ENCODE measurements around the gene SIRT7. TPM values are rescaled to one million over a fixed set of nuclear protein-coding genes. Genes with fewer than 3 reads are reported as not detected.

SIRT7 gene
- polyA plus RNA-seq, 1 donor from 2014 or later: 31.6 TPM

- Mint-ChIP-seq H3K36me3 (peaks cover 9% of the 10 kb centered on the region), H3K4me3 (peak within 1 kb of the TSS in 2 of 4 donors; percentile 27 to 39), H3K27me3 (peaks cover 13% of the 10 kb centered on the region), H3K4me1 (peaks cover 3 to 8% (median 5%) of the 10 kb centered on the region in 3 donors), H3K27ac (no peak within 1 kb of the TSS), H3K9me3 (no peaks in the 10 kb centered on the region)
Measured at GRCh38 chr17:81902023-81902652, 15.8 kb downstream of the SIRT7 start, which contains the start of gene NPB. Gene NPB, plus strand, starts transcription at chr17:81902238. Its CDS starts 40 bp downstream, at chr17:81902278.

GRCh38 chr17:81901167-81902022 lies 16.6 kb downstream of the SIRT7 start:
- H3K36me3 Mint-ChIP-seq: peaks cover 9% of the 10 kb centered on the region
- H3K27ac Mint-ChIP-seq: peak overlapping the region in 1 of 3 donors; percentile 78
- peaks cover 3 to 8% (median 5%) of the 10 kb centered on the region in 3 donors for H3K4me1 Mint-ChIP-seq
- peak overlapping the region in 2 of 4 donors; percentile 27 to 39 for H3K4me3 Mint-ChIP-seq
- H3K9me3 Mint-ChIP-seq: no peaks in the 10 kb centered on the region
- H3K27me3 Mint-ChIP-seq: peaks cover 13% of the 10 kb centered on the region

- H3K4me1 Mint-ChIP-seq: peaks cover 3 to 8% (median 5%) of the 10 kb centered on the region in 3 donors
- H3K4me3 Mint-ChIP-seq: peak overlapping the region in 2 of 4 donors; percentile 23 to 39
- H3K9me3 Mint-ChIP-seq: no peaks in the 10 kb centered on the region
- H3K27me3 Mint-ChIP-seq: peaks cover 13% of the 10 kb centered on the region
- peak overlapping the region in 1 of 3 donors; percentile 35 for H3K27ac Mint-ChIP-seq
- H3K36me3 Mint-ChIP-seq: peaks cover 11% of the 10 kb centered on the region
Measured at GRCh38 chr17:81900181-81900820, 17.7 kb downstream of the SIRT7 start.

- H3K9me3 Mint-ChIP-seq: no peaks in the 10 kb centered on the region
- H3K4me3 Mint-ChIP-seq: no peak overlapping the region
- H3K4me1 Mint-ChIP-seq: peaks cover 3 to 8% (median 5%) of the 10 kb centered on the region in 3 donors
- peak overlapping the region in 1 of 3 donors; percentile 35 for H3K27ac Mint-ChIP-seq
- H3K27me3 Mint-ChIP-seq: peaks cover 13% of the 10 kb centered on the region
- H3K36me3 Mint-ChIP-seq: peaks cover 11% of the 10 kb centered on the region
Measured at GRCh38 chr17:81899514-81900166, 18.3 kb downstream of the SIRT7 start.

GRCh38 chr17:81898885-81899284 lies 19.1 kb downstream of the SIRT7 start:
- Mint-ChIP-seq H3K4me3 (no peak overlapping the region), H3K36me3 (peaks cover 11% of the 10 kb centered on the region), H3K9me3 (no peaks in the 10 kb centered on the region), H3K27me3 (peaks cover 13% of the 10 kb centered on the region), H3K4me1 (peaks cover 3 to 8% (median 5%) of the 10 kb centered on the region in 3 donors), H3K27ac (no peak overlapping the region)

- Mint-ChIP-seq H3K36me3 (peaks cover 11% of the 10 kb centered on the region), H3K4me3 (no peak overlapping the region), H3K9me3 (no peaks in the 10 kb centered on the region), H3K27ac (no peak overlapping the region), H3K27me3 (peaks cover 11% of the 10 kb centered on the region), H3K4me1 (peaks cover 5 to 8% (median 7%) of the 10 kb centered on the region in 3 donors)
Measured at GRCh38 chr17:81898029-81898866, 19.7 kb downstream of the SIRT7 start.

- Mint-ChIP-seq H3K36me3 (peaks cover 8% of the 10 kb centered on the region), H3K27me3 (peaks cover 4% of the 10 kb centered on the region), H3K27ac (no peak overlapping the region), H3K4me1 (peaks cover 0 to 3% (median 1%) of the 10 kb centered on the region in 3 donors), H3K4me3 (no peak overlapping the region), H3K9me3 (no peaks in the 10 kb centered on the region)
Measured at GRCh38 chr17:81895400-81895799, 22.6 kb downstream of the SIRT7 start.

- Mint-ChIP-seq H3K9me3 (no peaks in the 10 kb centered on the region), H3K4me1 (peaks cover 0 to 10% (median 7%) of the 10 kb centered on the region in 3 donors), H3K27ac (peak overlapping the region; percentile 82 to 98 (median 89)), H3K27me3 (no peaks in the 10 kb centered on the region), H3K4me3 (peak overlapping the region; percentile 82 to 96 (median 92)), H3K36me3 (peaks cover 4% of the 10 kb centered on the region)
Measured at GRCh38 chr17:81891303-81891552, 26.7 kb downstream of the SIRT7 start.

GRCh38 chr17:81890447-81891302 lies 27.3 kb downstream of the SIRT7 start:
- Mint-ChIP-seq H3K36me3 (peaks cover 4% of the 10 kb centered on the region), H3K4me3 (peak overlapping the region; percentile 82 to 90 (median 87)), H3K27ac (peak overlapping the region; percentile 57 to 93 (median 82)), H3K27me3 (no peaks in the 10 kb centered on the region), H3K9me3 (no peaks in the 10 kb centered on the region), H3K4me1 (peaks cover 0 to 10% (median 7%) of the 10 kb centered on the region in 3 donors)

GRCh38 chr17:81889602-81890001 lies 28.4 kb downstream of the SIRT7 start:
- H3K36me3 Mint-ChIP-seq: peaks cover 4% of the 10 kb centered on the region
- no peaks in the 10 kb centered on the region for H3K9me3 Mint-ChIP-seq
- peak overlapping the region in 2 of 4 donors; percentile 63 to 85 for H3K4me3 Mint-ChIP-seq
- peaks cover 0 to 12% (median 7%) of the 10 kb centered on the region in 3 donors for H3K4me1 Mint-ChIP-seq
- H3K27me3 Mint-ChIP-seq: no peaks in the 10 kb centered on the region
- H3K27ac Mint-ChIP-seq: peak overlapping the region in 1 of 3 donors; percentile 82

GRCh38 chr17:81888988-81889595 lies 28.9 kb downstream of the SIRT7 start:
- H3K4me1 Mint-ChIP-seq: peaks cover 0 to 12% (median 7%) of the 10 kb centered on the region in 3 donors
- H3K36me3 Mint-ChIP-seq: peaks cover 4% of the 10 kb centered on the region
- peak overlapping the region in 2 of 4 donors; percentile 60 to 63 for H3K4me3 Mint-ChIP-seq
- no peaks in the 10 kb centered on the region for H3K27me3 Mint-ChIP-seq
- H3K9me3 Mint-ChIP-seq: no peaks in the 10 kb centered on the region
- H3K27ac Mint-ChIP-seq: peak overlapping the region in 1 of 3 donors; percentile 82

- Mint-ChIP-seq H3K9me3 (no peaks in the 10 kb centered on the region), H3K4me3 (peak overlapping the region in 2 of 4 donors; percentile 60 to 63), H3K4me1 (peaks cover 0 to 10% (median 6%) of the 10 kb centered on the region in 3 donors), H3K27ac (peak overlapping the region in 2 of 3 donors; percentile 39 to 82), H3K36me3 (peaks cover 4% of the 10 kb centered on the region), H3K27me3 (no peaks in the 10 kb centered on the region)
Measured at GRCh38 chr17:81888105-81888987, 29.6 kb downstream of the SIRT7 start.

All from IgD-negative memory B cell (primary cell).